HepG2 (cell line): ENCODE data around the gene UMOD. TPM values are rescaled to one million over a fixed set of nuclear protein-coding genes. Genes with fewer than 3 reads are reported as not detected.
A peak's percentile ranks its signal among the peaks of the same experiment; 100 is the strongest.

Experiments used
- ARNT2 ChIP-seq: sonication (generic); formaldehyde crosslinking; IDR thresholded peaks from 2 replicates; pipeline ENCODE4 v1.8.0; 2022; ENCODE audit warnings: mild to moderate bottlenecking, low read depth, missing genetic modification reagents, moderate library complexity
- ATF3 ChIP-seq: sonication (generic); formaldehyde crosslinking; IDR thresholded peaks from 2 replicates; pipeline ENCODE4 v1.4.0; 2020; ENCODE audit warnings: missing genetic modification reagents
- ATRX ChIP-seq: sonication (generic); formaldehyde crosslinking; IDR thresholded peaks from 2 replicates; pipeline ENCODE4 v1.4.0; 2020; ENCODE audit warnings: missing genetic modification reagents, borderline replicate concordance
- CERS6 ChIP-seq: sonication (generic); formaldehyde crosslinking; IDR thresholded peaks from 2 replicates; pipeline ENCODE4 v1.5.0; 2020; ENCODE audit warnings: missing genetic modification reagents
- CSRNP1 ChIP-seq: sonication (generic); formaldehyde crosslinking; IDR thresholded peaks from 2 replicates; pipeline ENCODE4 v1.8.1; 2023; ENCODE audit warnings: mild to moderate bottlenecking, missing genetic modification reagents
- CSRNP2 ChIP-seq: sonication (generic); formaldehyde crosslinking; conservative IDR thresholded peaks from 2 replicates; pipeline ENCODE4 v1.8.0; 2022; ENCODE audit warnings: low read depth, missing genetic modification reagents
- DPF2 ChIP-seq: sonication (generic); formaldehyde crosslinking; IDR thresholded peaks from 2 replicates; pipeline ENCODE4 v1.4.0; 2020; ENCODE audit warnings: mild to moderate bottlenecking, low read depth, missing genetic modification reagents, borderline replicate concordance
- HOXA7 ChIP-seq: sonication (generic); formaldehyde crosslinking; IDR thresholded peaks from 2 replicates; pipeline ENCODE4 v1.8.1; 2022; ENCODE audit warnings: mild to moderate bottlenecking, missing genetic modification reagents, moderate library complexity
- MLXIP ChIP-seq: sonication (generic); formaldehyde crosslinking; IDR thresholded peaks from 2 replicates; pipeline ENCODE4 v1.9.0; 2021; ENCODE audit warnings: missing genetic modification reagents, borderline replicate concordance
- NCOA2 ChIP-seq: sonication (generic); formaldehyde crosslinking; IDR thresholded peaks from 2 replicates; pipeline ENCODE4 v1.8.0; 2022; ENCODE audit warnings: inconsistent platforms
- NFATC3 ChIP-seq: sonication (generic); formaldehyde crosslinking; IDR thresholded peaks from 2 replicates; pipeline ENCODE4 v1.5.1; 2020; ENCODE audit warnings: mild to moderate bottlenecking, missing genetic modification reagents
- NR0B2 ChIP-seq: sonication (generic); formaldehyde crosslinking; IDR thresholded peaks from 2 replicates; pipeline ENCODE4 v1.4.0; 2020; ENCODE audit warnings: mild to moderate bottlenecking, missing genetic modification reagents
- PHB2 ChIP-seq: fragments of 450-650 bp; IDR thresholded peaks from 2 replicates; pipeline ENCODE4 v1.6.1; 2018; ENCODE audit not compliant: partially characterized antibody
- TOE1 ChIP-seq: sonication (generic); formaldehyde crosslinking; IDR thresholded peaks from 2 replicates; pipeline ENCODE4 v1.4.0; 2020; ENCODE audit warnings: mild to moderate bottlenecking, missing genetic modification reagents
- ZNF205 ChIP-seq: IDR thresholded peaks from 2 replicates; pipeline ENCODE4 v1.6.1; 2018; ENCODE audit warnings: missing biosample characterization, missing genetic modification reagents
- ZNF33A ChIP-seq: sonication (generic); formaldehyde crosslinking; IDR thresholded peaks from 2 replicates; pipeline ENCODE4 v1.5.1; 2020; ENCODE audit warnings: missing genetic modification reagents, mild to moderate bottlenecking, moderate library complexity, borderline replicate concordance
- ZNF484 ChIP-seq: sonication (generic); formaldehyde crosslinking; IDR thresholded peaks from 2 replicates; pipeline ENCODE4 v1.5.1; 2020; ENCODE audit warnings: mild to moderate bottlenecking, low read depth, missing genetic modification reagents, borderline replicate concordance
- ZNF550 ChIP-seq: sonication (generic); formaldehyde crosslinking; IDR thresholded peaks from 2 replicates; pipeline ENCODE4 v1.4.0; 2020; ENCODE audit warnings: mild to moderate bottlenecking, missing genetic modification reagents, borderline replicate concordance
- ZNF580 ChIP-seq: IDR thresholded peaks from 2 replicates; pipeline ENCODE4 v1.6.1; 2016; ENCODE audit warnings: low read depth, borderline replicate concordance
- ZNF616 ChIP-seq: sonication (generic); formaldehyde crosslinking; IDR thresholded peaks from 2 replicates; pipeline ENCODE4 v1.5.0; 2020; ENCODE audit warnings: low read depth, mild to moderate bottlenecking, missing genetic modification reagents
- polyA plus RNA-seq, 8 experiments: library from polyadenylated mRNA; depleted of rRNA in 3 of 8; stranded (reverse) in 7 of 8; unstranded in 1 of 8; fragments of >200 nt; fragmentation: Illumina TruSeq in 4 of 8; extraction: Trizol in 4 of 8; gene quantifications; 2 replicates each; pipeline versions ENCODE4 v1.2.1 to v1.2.3, GENCODE V29; 2011 to 2016; ENCODE audit warnings: low read depth in 4 of 8, missing spikeins in 1 of 8, mixed read lengths in 1 of 8; ENCODE audit not compliant: insufficient read depth in 1 of 8
- total RNA-seq, 5 experiments: library from RNA; depleted of rRNA; stranded (reverse); fragments of >200 nt; fragmentation: Illumina TruSeq; extraction: Trizol; gene quantifications; 2 replicates each; pipeline ENCODE4 v1.2.3, GENCODE V29; 2016; ENCODE audit warnings: low read depth in 1 of 5

UMOD gene
- total and polyA plus RNA-seq, 2 of the 13 experiments (the other 11 are each of a cell fraction or from before 2014, with no cell fraction given), result not detected

GRCh38 chr16:20397468-20398074, 45.1 kb upstream of the UMOD start (continued):
- TF ChIP-seq NCOA2 (CRISPR knock-in tag) (peak; percentile 51; the same call in 1 of the 2 replicates), ATRX (CRISPR knock-in tag) (no peak), CSRNP1 (CRISPR knock-in tag) (no peak), ZNF550 (0 out of 2 replicates have a peak, but pooled peaks have one; percentile 64), ZNF484 (CRISPR knock-in tag) (no peak), NR0B2 (CRISPR knock-in tag) (no peak), ZNF616 (CRISPR knock-in tag) (no peak), CERS6 (CRISPR knock-in tag) (no peak), MLXIP (CRISPR knock-in tag) (no peak), ZNF580 (CRISPR knock-in tag) (no peak), PHB2 (no peak), NFATC3 (CRISPR knock-in tag) (no peak), TOE1 (CRISPR knock-in tag) (no peak), ZNF33A (CRISPR knock-in tag) (0 out of 2 replicates have a peak, but pooled peaks have one; percentile 19), ATF3 (peak; percentile 77), ARNT2 (CRISPR knock-in tag) (peak; percentile 46; the same call in 1 of the 2 replicates), HOXA7 (0 out of 2 replicates have a peak, but pooled peaks have one; percentile 82), CSRNP2 (CRISPR knock-in tag) (no peak), DPF2 (CRISPR knock-in tag) (peak; percentile 74; the same call in 1 of the 2 replicates), ZNF205 (CRISPR knock-in tag) (no peak)
